ENCODE data around the gene ZNF451. TPM values are rescaled to one million over a fixed set of nuclear protein-coding genes. Genes with fewer than 3 reads are reported as not detected.

The ZNF451 gene
- total RNA-seq, 1 donor from 2014 or later: 34.4 TPM

DNA sequence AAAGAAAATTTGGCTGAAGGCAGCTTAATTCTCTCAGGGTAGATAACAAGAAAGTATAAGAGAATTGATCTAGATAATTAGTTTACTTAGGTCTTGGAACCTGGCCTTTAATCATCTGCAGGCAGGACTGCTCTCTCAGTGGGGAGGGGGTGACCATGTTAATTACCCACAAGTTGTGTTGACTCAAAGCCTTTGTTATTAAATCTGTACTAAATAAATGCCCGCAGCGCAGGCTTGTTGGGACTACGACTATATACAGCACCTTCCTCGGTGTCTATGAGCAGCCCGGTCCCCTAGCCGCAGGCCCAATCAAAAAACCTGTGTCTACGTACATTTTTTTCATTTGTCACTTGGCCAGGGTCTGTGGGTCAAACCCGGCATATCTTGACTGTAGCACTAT is 15.6 kb upstream of the ZNF451 start:
- no peaks in the 10 kb centered on the region for H3K27me3 ChIP-seq (ENCODE audit: control insufficient read depth, insufficient read depth, low read length)
- no peaks in the 10 kb centered on the region for H3K36me3 ChIP-seq (ENCODE audit: control insufficient read depth, insufficient read depth, low read length)
- TF ChIP-seq, protein P1, sequence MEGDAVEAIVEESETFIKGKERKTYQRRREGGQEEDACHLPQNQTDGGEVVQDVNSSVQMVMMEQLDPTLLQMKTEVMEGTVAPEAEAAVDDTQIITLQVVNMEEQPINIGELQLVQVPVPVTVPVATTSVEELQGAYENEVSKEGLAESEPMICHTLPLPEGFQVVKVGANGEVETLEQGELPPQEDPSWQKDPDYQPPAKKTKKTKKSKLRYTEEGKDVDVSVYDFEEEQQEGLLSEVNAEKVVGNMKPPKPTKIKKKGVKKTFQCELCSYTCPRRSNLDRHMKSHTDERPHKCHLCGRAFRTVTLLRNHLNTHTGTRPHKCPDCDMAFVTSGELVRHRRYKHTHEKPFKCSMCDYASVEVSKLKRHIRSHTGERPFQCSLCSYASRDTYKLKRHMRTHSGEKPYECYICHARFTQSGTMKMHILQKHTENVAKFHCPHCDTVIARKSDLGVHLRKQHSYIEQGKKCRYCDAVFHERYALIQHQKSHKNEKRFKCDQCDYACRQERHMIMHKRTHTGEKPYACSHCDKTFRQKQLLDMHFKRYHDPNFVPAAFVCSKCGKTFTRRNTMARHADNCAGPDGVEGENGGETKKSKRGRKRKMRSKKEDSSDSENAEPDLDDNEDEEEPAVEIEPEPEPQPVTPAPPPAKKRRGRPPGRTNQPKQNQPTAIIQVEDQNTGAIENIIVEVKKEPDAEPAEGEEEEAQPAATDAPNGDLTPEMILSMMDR (IDR thresholded peaks at IDR 0.05; ENCODE audit: insufficient read depth, low read length, poor library complexity, severe bottlenecking): no peak
- no peak for DNase-seq (ENCODE audit: low read depth)
- H3K4me3 ChIP-seq (ENCODE audit: low read depth, low read length): no peak overlapping the region

DNA sequence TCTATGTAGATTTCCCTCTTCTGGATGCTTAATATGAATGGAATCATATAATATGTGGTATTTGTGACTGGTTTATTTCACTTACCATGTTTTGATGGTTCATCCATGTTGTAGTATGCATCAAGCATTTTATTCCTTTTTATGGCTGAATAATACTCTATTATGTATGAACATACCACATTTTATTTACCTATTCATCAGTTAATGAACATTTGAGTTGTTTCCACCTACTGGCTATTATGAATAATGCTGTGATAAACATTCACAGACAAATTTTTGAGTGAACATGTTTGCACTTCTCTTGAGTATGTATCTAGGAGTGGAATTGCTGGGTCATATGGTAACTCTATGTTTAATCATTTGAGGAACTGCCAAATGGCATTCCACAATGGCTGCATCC is 14.9 kb upstream of the ZNF451 start:
- H3K36me3 ChIP-seq (ENCODE audit: control insufficient read depth, insufficient read depth, low read length): no peaks in the 10 kb centered on the region
- TF ChIP-seq, protein P1 (IDR thresholded peaks at IDR 0.05; ENCODE audit: insufficient read depth, low read length, poor library complexity, severe bottlenecking): no peak
- no peaks in the 10 kb centered on the region for H3K27me3 ChIP-seq (ENCODE audit: control insufficient read depth, insufficient read depth, low read length)
- no peak for DNase-seq (ENCODE audit: low read depth)
- H3K4me3 ChIP-seq (ENCODE audit: low read depth, low read length): no peak overlapping the region

DNA sequence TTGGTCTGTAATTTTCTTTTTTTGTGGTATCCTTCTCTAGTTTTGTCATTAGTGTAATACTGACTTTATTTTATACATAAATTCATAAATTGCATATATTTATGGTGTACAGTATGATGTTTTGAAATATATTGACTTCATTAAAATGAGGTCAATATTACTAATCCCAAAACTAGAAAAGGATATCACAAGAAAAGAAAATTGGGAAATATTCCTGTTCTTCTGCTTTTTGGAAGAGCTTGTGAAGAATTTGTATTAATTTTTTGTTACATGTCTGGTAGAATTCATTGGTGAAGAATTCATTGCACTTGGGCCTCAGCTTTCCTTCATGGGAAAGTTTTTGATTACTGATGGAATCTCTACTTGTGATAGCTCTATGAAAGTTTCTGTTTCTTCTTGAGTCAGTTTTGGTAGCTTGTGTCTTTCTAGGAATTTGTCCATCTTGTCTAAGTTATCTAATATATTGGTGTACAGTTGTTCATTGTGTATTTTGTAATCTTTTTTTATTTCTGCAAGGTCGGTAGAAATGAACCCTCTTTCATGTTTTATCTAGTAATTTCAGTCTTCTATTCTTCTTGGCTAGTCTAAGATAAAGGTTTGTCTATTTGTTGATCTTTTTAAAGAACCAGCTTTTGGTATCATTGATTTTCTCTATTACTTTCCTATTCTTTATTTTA is 11.3 kb upstream of the ZNF451 start:
- Histone ChIP-seq H3K27me3 (ENCODE audit: control insufficient read depth, insufficient read depth, low read length) (no peaks in the 10 kb centered on the region), H3K36me3 (ENCODE audit: control insufficient read depth, insufficient read depth, low read length) (no peaks in the 10 kb centered on the region), H3K4me3 (ENCODE audit: low read depth, low read length) (no peak overlapping the region)
- DNase-seq (ENCODE audit: low read depth): no peak
- TF ChIP-seq, protein P1 (IDR thresholded peaks at IDR 0.05; ENCODE audit: insufficient read depth, low read length, poor library complexity, severe bottlenecking): no peak

DNA sequence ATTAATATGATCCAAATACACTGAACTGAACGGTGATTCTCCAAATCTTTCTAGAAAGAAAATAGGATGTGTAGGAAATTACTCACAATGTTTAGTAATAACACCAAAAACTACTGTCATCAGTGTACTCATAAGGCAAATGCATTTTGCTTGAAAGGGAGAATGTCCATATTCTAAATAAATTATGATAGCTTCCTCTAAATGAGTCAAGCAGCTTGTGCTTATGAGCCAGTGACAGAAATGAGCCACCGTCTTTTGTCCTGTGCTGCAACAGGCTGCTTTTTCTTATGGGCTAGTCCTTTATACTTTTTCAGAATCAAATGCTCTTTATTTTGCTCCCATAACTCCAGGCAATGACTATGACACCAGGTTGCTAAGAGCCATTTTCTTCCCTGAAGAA is 4.5 kb upstream of the ZNF451 start:
- no peaks in the 10 kb centered on the region for H3K36me3 ChIP-seq (ENCODE audit: control insufficient read depth, insufficient read depth, low read length)
- H3K4me3 ChIP-seq (ENCODE audit: low read depth, low read length): no peak overlapping the region
- no peaks in the 10 kb centered on the region for H3K27me3 ChIP-seq (ENCODE audit: control insufficient read depth, insufficient read depth, low read length)
- no peak for DNase-seq (ENCODE audit: low read depth)
- TF ChIP-seq, protein P1 (IDR thresholded peaks at IDR 0.05; ENCODE audit: insufficient read depth, low read length, poor library complexity, severe bottlenecking): no peak

DNA sequence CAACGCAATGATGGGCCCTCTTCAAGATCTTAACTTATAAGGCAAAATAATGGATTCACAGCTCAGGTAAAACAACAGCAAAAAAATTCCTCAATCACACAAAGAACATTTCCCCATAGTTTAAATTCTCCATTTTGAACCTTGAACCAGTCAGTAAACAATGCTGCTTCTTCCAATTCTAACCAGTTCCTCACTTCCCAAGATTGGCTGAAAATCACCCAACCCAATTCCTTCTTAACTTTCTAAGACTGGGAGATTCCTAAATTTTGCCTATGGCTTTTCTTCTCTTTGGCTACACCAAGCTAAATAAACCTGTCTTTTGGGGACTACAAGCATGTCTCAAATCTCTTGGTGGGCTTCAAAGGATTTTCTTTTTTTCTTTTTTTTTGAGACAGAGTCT is 3.1 kb upstream of the ZNF451 start:
- H3K36me3 ChIP-seq (ENCODE audit: control insufficient read depth, insufficient read depth, low read length): no peaks in the 10 kb centered on the region
- DNase-seq (ENCODE audit: low read depth): no peak
- no peak overlapping the region for H3K4me3 ChIP-seq (ENCODE audit: low read depth, low read length)
- H3K27me3 ChIP-seq (ENCODE audit: control insufficient read depth, insufficient read depth, low read length): no peaks in the 10 kb centered on the region
- TF ChIP-seq, protein P1 (IDR thresholded peaks at IDR 0.05; ENCODE audit: insufficient read depth, low read length, poor library complexity, severe bottlenecking): no peak

DNA sequence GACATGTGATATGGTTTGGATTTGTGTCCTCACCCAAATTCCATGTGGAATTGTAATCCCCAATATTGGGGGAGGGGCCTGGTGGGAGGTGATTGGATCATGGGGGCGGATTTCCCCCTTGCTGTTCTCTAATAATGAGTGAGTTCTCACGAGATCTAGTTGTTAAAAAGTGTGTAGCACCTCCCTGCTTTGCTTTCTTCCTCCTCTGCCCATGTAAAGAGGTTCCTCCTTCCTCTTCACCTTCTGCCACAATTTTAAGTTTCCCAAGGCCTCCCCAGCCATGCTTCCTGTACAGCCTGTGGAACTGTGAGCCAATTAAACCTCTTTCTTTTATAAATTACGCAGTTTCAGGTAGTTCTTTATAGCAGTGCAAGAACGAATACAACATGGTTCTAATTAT is 2.1 kb upstream of the ZNF451 start:
- H3K36me3 ChIP-seq (ENCODE audit: control insufficient read depth, insufficient read depth, low read length): no peaks in the 10 kb centered on the region
- TF ChIP-seq, protein P1 (IDR thresholded peaks at IDR 0.05; ENCODE audit: insufficient read depth, low read length, poor library complexity, severe bottlenecking): no peak
- no peak overlapping the region for H3K4me3 ChIP-seq (ENCODE audit: low read depth, low read length)
- H3K27me3 ChIP-seq (ENCODE audit: control insufficient read depth, insufficient read depth, low read length): no peaks in the 10 kb centered on the region
- no peak for DNase-seq (ENCODE audit: low read depth)
